Trophoblast cell (in vitro differentiated cells and primary cell): ENCODE data around the gene ERCC6L.
A peak's percentile ranks its signal among the peaks of the same experiment; 100 is the strongest.

Source experiments
- DNase-seq, 2 donors: peaks; one replicate each; pipeline ENCODE4 v3.0.0-alpha.2; 2016
- H2AFZ ChIP-seq: 2 replicates; pipeline ENCODE4 v1.6.1; 2013; ENCODE audit warnings: low read length, moderate library complexity, mild to moderate bottlenecking; ENCODE audit not compliant: insufficient read depth, poor library complexity
- H2AK5ac ChIP-seq: 2 replicates; pipeline ENCODE4 v1.6.1; 2013; ENCODE audit warnings: mild to moderate bottlenecking, low read length
- H2BK120ac ChIP-seq: 2 replicates; pipeline ENCODE4 v1.6.1; 2013; ENCODE audit warnings: low read length, mild to moderate bottlenecking, moderate library complexity; ENCODE audit not compliant: insufficient read depth, poor library complexity
- H2BK12ac ChIP-seq: 2 replicates; pipeline ENCODE4 v1.6.1; 2013; ENCODE audit warnings: mild to moderate bottlenecking, low read length, moderate library complexity
- H2BK5ac ChIP-seq: 2 replicates; pipeline ENCODE4 v1.6.1; 2013; ENCODE audit warnings: low read length, low read depth, moderate library complexity, mild to moderate bottlenecking; ENCODE audit not compliant: poor library complexity
- H3K14ac ChIP-seq: 2 replicates; pipeline ENCODE4 v1.6.1; 2013; ENCODE audit warnings: mild to moderate bottlenecking, low read length
- H3K18ac ChIP-seq: 2 replicates; pipeline ENCODE4 v1.6.1; 2013; ENCODE audit warnings: mild to moderate bottlenecking, low read length
- H3K23ac ChIP-seq: 2 replicates; pipeline ENCODE4 v1.6.1; 2013; ENCODE audit warnings: low read length
- H3K27ac ChIP-seq: 2 replicates; pipeline ENCODE4 v1.5.1; 2013; ENCODE audit warnings: low read depth, mild to moderate bottlenecking, inconsistent platforms, low read length, moderate library complexity
- H3K27me3 ChIP-seq: 2 replicates; pipeline ENCODE4 v1.6.1; 2013; ENCODE audit warnings: inconsistent platforms, mild to moderate bottlenecking, low read length, moderate library complexity; ENCODE audit not compliant: insufficient read depth
- H3K36me3 ChIP-seq, 2 experiments: 1 replicate in 1 of 2; 2 replicates in 1 of 2; pipeline ENCODE4 v1.6.1; 2013; ENCODE audit warnings: low read length in 2 of 2, mild to moderate bottlenecking in 2 of 2, moderate library complexity in 1 of 2; ENCODE audit not compliant: insufficient read depth in 2 of 2, control insufficient read depth in 1 of 2
- H3K4ac ChIP-seq: 2 replicates; pipeline ENCODE4 v1.6.1; 2013; ENCODE audit warnings: low read depth, mild to moderate bottlenecking, low read length, moderate library complexity
- H3K4me1 ChIP-seq, 2 experiments: 1 replicate in 1 of 2; 2 replicates in 1 of 2; pipeline ENCODE4 v1.6.1; 2013; ENCODE audit warnings: low read length in 2 of 2, mild to moderate bottlenecking in 2 of 2, moderate library complexity in 1 of 2; ENCODE audit not compliant: insufficient read depth in 2 of 2, control insufficient read depth in 1 of 2
- H3K4me2 ChIP-seq: 2 replicates; pipeline ENCODE4 v1.6.1; 2013; ENCODE audit warnings: inconsistent platforms, mild to moderate bottlenecking, low read length, moderate library complexity
- H3K4me3 ChIP-seq: 2 replicates; pipeline ENCODE4 v1.5.1; 2013; ENCODE audit warnings: mild to moderate bottlenecking, low read depth, low read length, inconsistent platforms
- H3K79me1 ChIP-seq: one replicate; pipeline ENCODE4 v1.6.1; 2013; ENCODE audit warnings: low read length
- H3K79me2 ChIP-seq: 2 replicates; pipeline ENCODE4 v1.6.1; 2013; ENCODE audit warnings: low read length, mild to moderate bottlenecking; ENCODE audit not compliant: control insufficient read depth, insufficient read depth, poor library complexity
- H3K9ac ChIP-seq: 2 replicates; pipeline ENCODE4 v1.6.1; 2013; ENCODE audit warnings: mild to moderate bottlenecking, low read length
- H3K9me3 ChIP-seq: 2 replicates; pipeline ENCODE4 v1.6.1; 2013; ENCODE audit warnings: low read depth, mild to moderate bottlenecking, control low read depth, inconsistent platforms, low read length; ENCODE audit not compliant: insufficient read depth
- H4K12ac ChIP-seq: 2 replicates; pipeline ENCODE4 v1.6.1; 2013; ENCODE audit warnings: low read depth, mild to moderate bottlenecking, low read length, moderate library complexity
- H4K8ac ChIP-seq: 2 replicates; pipeline ENCODE4 v1.6.1; 2013; ENCODE audit warnings: low read depth, mild to moderate bottlenecking, low read length, moderate library complexity
- H4K91ac ChIP-seq: one replicate; pipeline ENCODE4 v1.6.1; 2013; ENCODE audit warnings: low read depth, mild to moderate bottlenecking, low read length, moderate library complexity
- WGBS: extraction: QIAGEN DNeasy Blood & Tissue Kit; methylation state at CpG from one replicate; pipeline ENCODE4 v1.1.7; 2013; ENCODE audit warnings: missing lambda C conversion rate; ENCODE audit not compliant: insufficient read length, insufficient coverage; ENCODE audit errors: extremely low coverage; 5-methylcytosine and 5-hydroxymethylcytosine counted together

Gene ERCC6L

DNA sequence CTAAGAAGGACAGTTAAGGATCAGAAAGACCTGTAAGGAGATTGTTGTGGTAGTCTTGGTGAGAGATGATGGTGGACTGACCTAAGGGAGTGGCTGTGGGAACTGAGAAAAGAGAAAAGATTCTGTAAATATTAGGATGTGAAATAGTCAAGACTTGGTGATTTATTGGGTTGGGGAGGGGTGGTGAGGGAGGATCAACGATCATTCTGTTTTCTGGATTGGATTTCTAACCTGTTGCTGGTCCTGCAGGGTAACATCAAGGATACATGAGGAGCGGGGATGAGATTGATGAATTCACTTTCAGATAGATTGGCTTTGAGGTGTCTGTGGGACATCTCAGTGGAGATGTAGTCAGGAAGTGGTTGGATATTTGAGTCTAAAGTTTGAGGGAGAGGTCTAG is 55.9 kb downstream of the ERCC6L start:
- Histone ChIP-seq H2BK5ac (no peak overlapping the region), H2BK12ac (no peak overlapping the region), H2BK120ac (no peak overlapping the region), H3K4me1 (peaks cover 0 to 5% of the 10 kb centered on the region in 2 experiments), H3K79me2 (peaks cover 4% of the 10 kb centered on the region), H3K14ac (no peak overlapping the region), H4K8ac (no peak overlapping the region), H3K4me3 (no peak overlapping the region), H3K4me2 (no peak overlapping the region), H3K27ac (no peak overlapping the region), H3K23ac (no peak overlapping the region), H2AFZ (no peak overlapping the region), H4K91ac (no peak overlapping the region), H3K36me3 (no peaks in the 10 kb centered on the region), H3K79me1 (peaks cover 3% of the 10 kb centered on the region), H3K27me3 (no peaks in the 10 kb centered on the region), H4K12ac (no peak overlapping the region), H3K18ac (no peak overlapping the region), H3K9ac (no peak overlapping the region), H3K9me3 (no peaks in the 10 kb centered on the region), H2AK5ac (no peak overlapping the region), H3K4ac (no peak overlapping the region)
- WGBS = no CpG with 5 or more reads among the region's 2 CpGs
- DNase-seq = no peak

DNA sequence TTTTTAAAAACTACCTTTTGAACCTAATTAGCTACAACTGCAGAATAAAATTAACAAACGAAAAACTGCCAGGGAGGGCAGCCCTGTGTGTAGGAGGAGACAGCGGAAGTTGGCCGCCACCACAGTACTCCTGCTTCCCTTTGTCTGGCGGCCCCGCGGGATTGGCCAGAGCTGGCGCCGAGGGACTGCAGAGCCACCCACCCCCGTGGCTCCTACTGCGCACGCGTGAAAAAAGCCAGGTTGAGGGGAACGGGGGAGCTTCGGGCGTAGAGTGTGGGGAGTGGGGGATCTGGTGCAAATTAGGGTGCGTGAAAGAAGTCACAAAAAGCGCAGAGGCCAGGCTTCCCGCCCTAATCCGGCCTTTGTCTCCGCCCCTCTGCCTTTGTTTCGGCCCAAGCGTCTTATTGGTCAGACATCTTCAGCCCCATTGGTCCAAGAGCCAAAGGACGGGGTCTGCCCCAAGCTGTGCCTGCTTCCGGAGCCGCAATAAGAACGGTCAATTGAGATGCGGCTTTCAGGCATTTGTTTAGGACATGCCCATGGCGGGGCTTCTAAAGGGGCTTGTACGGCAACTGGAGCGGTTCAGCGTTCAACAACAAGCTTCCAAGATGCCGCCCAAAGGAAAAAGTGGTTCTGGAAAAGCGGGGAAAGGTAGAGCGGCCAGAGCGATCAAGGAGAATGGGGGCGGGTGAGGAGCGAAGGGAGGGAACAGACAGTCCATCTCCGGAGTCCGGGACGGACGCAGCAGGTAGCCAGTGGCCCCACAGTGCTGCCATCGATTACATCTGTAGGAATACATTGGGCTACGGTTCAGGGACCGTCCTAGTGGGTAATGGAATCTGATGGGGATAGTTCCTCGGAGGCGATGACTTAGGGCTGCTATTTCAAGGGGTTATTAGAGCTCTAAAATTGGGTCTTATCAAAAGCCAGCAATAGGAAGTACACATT is 57.4 kb downstream of the ERCC6L start, which contains the start of gene PIN4:
PIN4 (plus strand) TSS at position 580 of the 948 bp plus-strand sequence; CDS start at position 609, 29 bp downstream.
- H3K9ac ChIP-seq = peak within 1 kb of the TSS; percentile 80
- peaks cover 4% of the 10 kb centered on the region for H3K79me2 ChIP-seq
- H2BK12ac ChIP-seq = no peak within 1 kb of the TSS
- H3K4ac ChIP-seq = peak within 1 kb of the TSS; percentile 72
- H3K27me3 ChIP-seq = no peaks in the 10 kb centered on the region
- H4K8ac ChIP-seq = peak within 1 kb of the TSS; percentile 82
- H3K36me3 ChIP-seq = no peaks in the 10 kb centered on the region
- peak within 1 kb of the TSS; percentile 37 for H3K14ac ChIP-seq
- H4K12ac ChIP-seq = peak within 1 kb of the TSS; percentile 69
- no CpG with 5 or more reads among the region's 46 CpGs for WGBS
- no peaks in the 10 kb centered on the region for H3K9me3 ChIP-seq
- no peak within 1 kb of the TSS for H3K23ac ChIP-seq
- peak within 1 kb of the TSS; percentile 21 for H3K18ac ChIP-seq
- H2BK120ac ChIP-seq = peak within 1 kb of the TSS; percentile 58
- H3K79me1 ChIP-seq = peaks cover 3% of the 10 kb centered on the region
- H3K27ac ChIP-seq = peak within 1 kb of the TSS; percentile 88
- H2AFZ ChIP-seq = peak within 1 kb of the TSS; percentile 52
- peak within 1 kb of the TSS; percentile 46 for H2BK5ac ChIP-seq
- peak within 1 kb of the TSS; percentile 79 for H3K4me3 ChIP-seq
- H4K91ac ChIP-seq = peak within 1 kb of the TSS; percentile 80
- DNase-seq = peak; percentile 84 to 89
- H2AK5ac ChIP-seq = no peak within 1 kb of the TSS
- peaks cover 0 to 5% of the 10 kb centered on the region in 2 experiments for H3K4me1 ChIP-seq
- H3K4me2 ChIP-seq = peak within 1 kb of the TSS; percentile 61

DNA sequence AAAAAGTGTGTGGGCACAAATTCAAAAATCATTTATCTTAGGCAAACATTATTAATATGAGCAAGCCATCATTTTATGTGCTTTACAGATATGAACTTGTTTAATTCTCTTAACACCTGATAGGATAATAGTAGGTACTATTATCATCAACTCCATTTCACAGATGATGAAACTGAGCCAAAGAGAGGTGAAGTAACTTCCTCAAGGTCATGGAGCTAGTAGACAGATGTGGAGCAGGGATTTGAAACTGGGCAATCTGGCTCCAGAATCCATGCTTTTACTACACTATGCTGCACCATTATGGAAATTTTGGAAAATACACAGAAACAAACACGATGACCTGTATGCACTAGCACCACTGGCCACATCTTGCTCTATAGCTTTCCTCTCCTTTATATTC is 58.3 kb downstream of the ERCC6L start:
- Histone ChIP-seq H3K4me2 (no peak overlapping the region), H3K4me1 (peaks cover 0 to 5% of the 10 kb centered on the region in 2 experiments), H3K9ac (no peak overlapping the region), H2BK12ac (no peak overlapping the region), H2BK120ac (no peak overlapping the region), H3K23ac (no peak overlapping the region), H3K27me3 (no peaks in the 10 kb centered on the region), H2AFZ (no peak overlapping the region), H4K91ac (no peak overlapping the region), H2BK5ac (no peak overlapping the region), H3K79me1 (peaks cover 3% of the 10 kb centered on the region), H3K79me2 (peaks cover 4% of the 10 kb centered on the region), H3K36me3 (no peaks in the 10 kb centered on the region), H3K18ac (no peak overlapping the region), H4K12ac (no peak overlapping the region), H3K14ac (no peak overlapping the region), H3K4ac (no peak overlapping the region), H3K9me3 (no peaks in the 10 kb centered on the region), H3K27ac (no peak overlapping the region), H4K8ac (no peak overlapping the region), H2AK5ac (no peak overlapping the region), H3K4me3 (no peak overlapping the region)
- no CpG with 5 or more reads among the region's 1 CpG for WGBS
- no peak for DNase-seq

DNA sequence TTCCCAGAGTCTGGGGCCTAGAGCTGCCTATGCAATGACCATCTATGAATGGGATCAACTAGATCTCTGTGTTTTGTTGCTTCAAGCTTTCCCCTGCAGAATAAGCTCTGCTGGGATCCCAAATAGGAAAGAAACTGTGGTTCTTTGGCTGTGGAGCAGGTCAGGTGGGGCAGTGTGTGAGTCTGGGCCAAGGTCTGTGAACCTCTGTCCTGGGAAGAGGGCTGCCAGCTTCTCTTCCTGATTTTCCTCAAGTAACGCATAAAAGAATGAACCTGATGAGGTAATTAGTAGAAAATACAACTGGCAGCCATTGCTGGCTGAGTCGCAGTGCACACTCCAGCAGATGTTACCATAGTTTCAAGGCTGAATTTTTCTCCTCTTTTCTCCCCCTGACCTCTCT is 61.8 kb downstream of the ERCC6L start:
- Histone ChIP-seq H2AFZ (no peak overlapping the region), H2BK5ac (no peak overlapping the region), H2BK120ac (no peak overlapping the region), H3K18ac (no peak overlapping the region), H3K9me3 (no peaks in the 10 kb centered on the region), H3K4me2 (no peak overlapping the region), H3K79me2 (peaks cover 2% of the 10 kb centered on the region), H3K9ac (no peak overlapping the region), H3K4ac (no peak overlapping the region), H2BK12ac (no peak overlapping the region), H3K4me1 (no peaks in the 10 kb centered on the region), H3K23ac (no peak overlapping the region), H3K27ac (no peak overlapping the region), H2AK5ac (no peak overlapping the region), H4K91ac (no peak overlapping the region), H4K8ac (no peak overlapping the region), H3K79me1 (peaks cover 3% of the 10 kb centered on the region), H3K36me3 (no peaks in the 10 kb centered on the region), H3K14ac (no peak overlapping the region), H3K27me3 (no peaks in the 10 kb centered on the region), H4K12ac (no peak overlapping the region), H3K4me3 (no peak overlapping the region)
- no peak for DNase-seq
- WGBS = no CpG with 5 or more reads among the region's 2 CpGs
